K562 (cell line): ENCODE results near the gene ORMDL3. TPM values are rescaled to one million over a fixed set of nuclear protein-coding genes. Genes with fewer than 3 reads are reported as not detected.

ENCODE experiments used
- CREB3 ChIP-seq: fragments of 450-650 bp; conservative IDR thresholded peaks from 2 replicates; pipeline ENCODE4 v1.6.1; 2016; ENCODE audit warnings: missing genetic modification characterization, low read depth, mild to moderate bottlenecking, missing compliant biosample characterization, moderate library complexity
- CUX1 ChIP-seq: fragments of 200-800 bp; sonication (Bioruptor generic); IDR thresholded peaks from 2 replicates; pipeline ENCODE4 v1.6.1; 2016; ENCODE audit warnings: missing genetic modification characterization, missing compliant biosample characterization
- ELF1 ChIP-seq: fragments of 200-800 bp; sonication (Bioruptor generic); IDR thresholded peaks from 2 replicates; pipeline ENCODE4 v1.6.1; 2016; ENCODE audit warnings: missing genetic modification characterization, missing compliant biosample characterization
- GTF2E2 ChIP-seq: fragments of 200-800 bp; sonication (Bioruptor generic); IDR thresholded peaks from 2 replicates; pipeline ENCODE4 v1.6.1; 2016; ENCODE audit warnings: missing genetic modification characterization, missing compliant biosample characterization
- ILK ChIP-seq: fragments of 450-650 bp; IDR thresholded peaks from 2 replicates; pipeline ENCODE4 v1.6.1; 2016; ENCODE audit warnings: missing genetic modification characterization, low read depth, mild to moderate bottlenecking, missing compliant biosample characterization, moderate library complexity, borderline replicate concordance
- KAT8 ChIP-seq: fragments of 450-650 bp; IDR thresholded peaks from 2 replicates; pipeline ENCODE4 v1.6.1; 2016; ENCODE audit warnings: low read depth, mild to moderate bottlenecking
- RHOXF2B ChIP-seq: fragments of 250-450 bp; sonication (Bioruptor Pico); conservative IDR thresholded peaks from 2 replicates; pipeline ENCODE4 v1.5.1; 2021
- SMAD4 ChIP-seq: fragments of 250-450 bp; sonication (Bioruptor Pico); conservative IDR thresholded peaks from 2 replicates; pipeline ENCODE4 v1.8.0; 2021; ENCODE audit warnings: inconsistent platforms, mild to moderate bottlenecking, moderate library complexity
- TEAD2 ChIP-seq: fragments of 450-650 bp; IDR thresholded peaks from 2 replicates; pipeline ENCODE4 v1.6.1; 2016; ENCODE audit warnings: missing genetic modification characterization, control low read depth, missing compliant biosample characterization
- THAP7 ChIP-seq: fragments of 250-450 bp; sonication (Bioruptor Pico); IDR thresholded peaks from 2 replicates; pipeline ENCODE4 v1.5.0; 2021
- ZNF699 ChIP-seq: fragments of 250-450 bp; sonication (Bioruptor Pico); IDR thresholded peaks from 2 replicates; pipeline ENCODE4 v1.8.0; 2021; ENCODE audit warnings: mild to moderate bottlenecking, moderate library complexity; ENCODE audit not compliant: insufficient replicate concordance
- polyA plus RNA-seq, 8 experiments: library from polyadenylated mRNA; depleted of rRNA in 4 of 8; stranded (reverse) in 5 of 8; unstranded in 3 of 8; fragments of >200 nt; fragmentation: Nextera tagmentation in 2 of 8; fragmentation: Illumina TruSeq in 1 of 8; extraction: Ambion mirVana in 2 of 8; extraction: Trizol in 1 of 8; gene quantifications; 2 replicates each; pipeline versions ENCODE4 v1.2.1 to v1.2.3, GENCODE V29; 2011 to 2014; ENCODE audit warnings: inconsistent platforms in 1 of 8, missing spikeins in 1 of 8
- total RNA-seq, 7 experiments: library from RNA; depleted of rRNA in 6 of 7; stranded (reverse); fragments of >200 nt in 6 of 7; fragmentation: Illumina TruSeq in 2 of 7; extraction: Trizol in 2 of 7; gene quantifications; 2 replicates each; pipeline versions ENCODE4 v1.2.1 to v1.2.3, GENCODE V29; 2011 to 2021; ENCODE audit warnings: low replicate concordance in 1 of 7
- TF ChIP-seq, protein P1 (sequence below): fragments of 450-650 bp; IDR thresholded peaks from 2 replicates; pipeline ENCODE4 v1.6.1; 2018; ENCODE audit not compliant: partially characterized antibody

The ORMDL3 gene
- total and polyA plus RNA-seq, 9 of the 15 experiments (the other 6 are each of a cell fraction or from before 2014, with no cell fraction given): 2.7 to 57.4 (median 27.1) TPM

DNA sequence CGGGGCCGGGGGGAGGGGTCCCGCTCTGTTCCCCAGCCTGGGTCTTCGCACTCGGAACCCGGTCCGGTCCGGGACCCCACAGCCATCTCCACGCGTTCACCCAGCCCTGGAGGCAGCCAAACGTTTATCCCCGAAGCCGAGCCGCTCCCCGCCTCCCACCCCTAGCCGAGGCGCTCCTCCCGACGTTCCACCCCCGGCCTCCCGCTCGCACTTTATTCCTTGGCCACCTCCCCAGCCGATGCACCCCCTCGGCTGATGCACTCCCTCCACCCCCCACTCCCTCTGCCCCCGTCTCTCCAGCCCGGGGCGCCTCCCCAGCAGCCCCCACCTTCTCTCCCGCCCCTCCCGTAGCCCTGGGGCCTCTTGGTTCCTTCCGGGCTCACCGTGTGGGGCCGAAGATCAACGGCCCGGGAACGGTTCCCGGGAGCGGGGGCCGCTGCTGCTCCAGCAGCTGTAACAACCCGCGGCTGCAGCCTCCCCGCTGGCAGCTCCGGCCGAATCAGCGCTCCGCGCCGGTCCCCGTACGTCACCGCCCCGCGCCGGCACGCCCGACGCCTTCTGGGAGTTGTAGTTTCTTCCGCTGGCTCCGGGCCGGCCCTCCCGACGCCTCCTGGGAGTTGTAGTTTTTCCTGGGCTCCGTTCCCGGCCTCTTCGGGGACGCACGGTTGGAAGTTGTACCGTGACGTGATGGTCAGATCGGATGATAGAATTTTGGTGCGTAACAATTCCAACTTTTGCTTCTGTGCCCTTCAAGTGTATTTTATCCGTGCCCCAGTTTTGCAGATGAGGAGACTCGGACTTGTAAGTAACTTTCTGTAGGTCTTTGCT, at the start of gene ORMDL3, which contains the start of gene LRRC3C (continued):
- TF ChIP-seq ILK (tag) (no peak), ZNF699 (CRISPR knock-in tag) (no peak), TEAD2 (tag) (no peak), SMAD4 (peak; percentile 55; the same call in 1 of the 2 replicates), GTF2E2 (no peak), CUX1 (CRISPR knock-in tag) (no peak), KAT8 (no peak), THAP7 (no peak), CREB3 (tag) (peak; percentile 81), RHOXF2B (CRISPR knock-in tag) (no peak), ELF1 (tag) (peak; percentile 78)
- TF ChIP-seq, protein P1, sequence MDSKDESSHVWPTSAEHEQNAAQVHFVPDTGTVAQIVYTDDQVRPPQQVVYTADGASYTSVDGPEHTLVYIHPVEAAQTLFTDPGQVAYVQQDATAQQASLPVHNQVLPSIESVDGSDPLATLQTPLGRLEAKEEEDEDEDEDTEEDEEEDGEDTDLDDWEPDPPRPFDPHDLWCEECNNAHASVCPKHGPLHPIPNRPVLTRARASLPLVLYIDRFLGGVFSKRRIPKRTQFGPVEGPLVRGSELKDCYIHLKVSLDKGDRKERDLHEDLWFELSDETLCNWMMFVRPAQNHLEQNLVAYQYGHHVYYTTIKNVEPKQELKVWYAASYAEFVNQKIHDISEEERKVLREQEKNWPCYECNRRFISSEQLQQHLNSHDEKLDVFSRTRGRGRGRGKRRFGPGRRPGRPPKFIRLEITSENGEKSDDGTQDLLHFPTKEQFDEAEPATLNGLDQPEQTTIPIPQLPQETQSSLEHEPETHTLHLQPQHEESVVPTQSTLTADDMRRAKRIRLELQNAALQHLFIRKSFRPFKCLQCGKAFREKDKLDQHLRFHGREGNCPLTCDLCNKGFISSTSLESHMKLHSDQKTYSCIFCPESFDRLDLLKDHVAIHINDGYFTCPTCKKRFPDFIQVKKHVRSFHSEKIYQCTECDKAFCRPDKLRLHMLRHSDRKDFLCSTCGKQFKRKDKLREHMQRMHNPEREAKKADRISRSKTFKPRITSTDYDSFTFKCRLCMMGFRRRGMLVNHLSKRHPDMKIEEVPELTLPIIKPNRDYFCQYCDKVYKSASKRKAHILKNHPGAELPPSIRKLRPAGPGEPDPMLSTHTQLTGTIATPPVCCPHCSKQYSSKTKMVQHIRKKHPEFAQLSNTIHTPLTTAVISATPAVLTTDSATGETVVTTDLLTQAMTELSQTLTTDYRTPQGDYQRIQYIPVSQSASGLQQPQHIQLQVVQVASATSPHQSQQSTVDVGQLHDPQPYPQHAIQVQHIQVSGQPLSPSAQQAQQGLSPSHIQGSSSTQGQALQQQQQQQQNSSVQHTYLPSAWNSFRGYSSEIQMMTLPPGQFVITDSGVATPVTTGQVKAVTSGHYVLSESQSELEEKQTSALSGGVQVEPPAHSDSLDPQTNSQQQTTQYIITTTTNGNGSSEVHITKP: peak; percentile 20
